Liver (tissue), 9 donors: ENCODE data around the gene SLC8A3. TPM values are rescaled to one million over a fixed set of nuclear protein-coding genes. Genes with fewer than 3 reads are reported as not detected.

Experiments used
- DNase-seq: peaks from one replicate; pipeline ENCODE4 v3.0.0-alpha.2; 2017; ENCODE audit warnings: low spot score
- H3K27ac ChIP-seq, 2 donors: one replicate each; pipeline ENCODE4 v1.7.0; 2013; ENCODE audit warnings: inconsistent platforms in 2 of 2, low read length in 2 of 2, control low read depth in 1 of 2, low read depth in 1 of 2, mild to moderate bottlenecking in 1 of 2
- H3K27me3 ChIP-seq, 4 donors: one replicate each; pipeline versions ENCODE4 v1.6.1 to v1.7.0; 2013; ENCODE audit warnings: low read length in 3 of 4, inconsistent platforms in 1 of 4, mild to moderate bottlenecking in 1 of 4, moderate library complexity in 1 of 4; ENCODE audit not compliant: control insufficient read depth in 4 of 4, insufficient read depth in 4 of 4
- H3K36me3 ChIP-seq, 4 donors: one replicate each; pipeline versions ENCODE4 v1.6.1 to v1.7.0; 2013; ENCODE audit warnings: low read length in 3 of 4, mild to moderate bottlenecking in 3 of 4, low read depth in 1 of 4, moderate library complexity in 1 of 4; ENCODE audit not compliant: control insufficient read depth in 4 of 4, insufficient read depth in 3 of 4
- H3K4me1 ChIP-seq, 4 donors: one replicate each; pipeline versions ENCODE4 v1.6.1 to v1.7.0; 2013; ENCODE audit warnings: low read length in 3 of 4, mild to moderate bottlenecking in 3 of 4, moderate library complexity in 1 of 4; ENCODE audit not compliant: control insufficient read depth in 4 of 4, insufficient read depth in 4 of 4
- H3K4me3 ChIP-seq, 3 donors: one replicate each; pipeline versions ENCODE4 v1.6.1 to v1.7.0; 2013; ENCODE audit warnings: low read length in 3 of 3, control low read depth in 1 of 3, low read depth in 1 of 3, mild to moderate bottlenecking in 1 of 3
- H3K9ac ChIP-seq, 2 donors: one replicate each; pipeline ENCODE4 v1.7.0; 2013; ENCODE audit warnings: low read length in 2 of 2, mild to moderate bottlenecking in 2 of 2, moderate library complexity in 2 of 2, control low read depth in 1 of 2, low read depth in 1 of 2
- H3K9me3 ChIP-seq, 4 donors: one replicate each; pipeline versions ENCODE4 v1.6.1 to v1.7.0; 2013; ENCODE audit warnings: low read length in 3 of 4; ENCODE audit not compliant: control insufficient read depth in 4 of 4
- EGR1 ChIP-seq, 2 donors: IDR thresholded peaks; 2 replicates each; pipeline ENCODE4 v1.6.1; 2016 to 2018; ENCODE audit warnings: antibody characterized with exemption in 2 of 2, low read depth in 2 of 2
- FOXA1 ChIP-seq: IDR thresholded peaks from 2 replicates; pipeline ENCODE4 v1.6.1; 2016; ENCODE audit warnings: antibody characterized with exemption
- HNF4G ChIP-seq: IDR thresholded peaks from 2 replicates; pipeline ENCODE4 v1.6.1; 2016; ENCODE audit warnings: antibody characterized with exemption
- JUND ChIP-seq, 2 donors: IDR thresholded peaks; 2 replicates each; pipeline ENCODE4 v1.6.1; 2016; ENCODE audit warnings: antibody characterized with exemption in 2 of 2
- NR2F2 ChIP-seq: IDR thresholded peaks from 2 replicates; pipeline ENCODE4 v1.6.1; 2016; ENCODE audit warnings: antibody characterized with exemption
- RXRA ChIP-seq, 2 donors: IDR thresholded peaks; 2 replicates each; pipeline ENCODE4 v1.6.1; 2017 to 2018; ENCODE audit warnings: antibody characterized with exemption in 2 of 2, mild to moderate bottlenecking in 1 of 2
- TAF1 ChIP-seq: conservative IDR thresholded peaks from 2 replicates; pipeline ENCODE4 v1.6.1; 2016; ENCODE audit warnings: antibody characterized with exemption, mild to moderate bottlenecking
- ZBTB33 ChIP-seq: IDR thresholded peaks from 2 replicates; pipeline ENCODE4 v1.6.1; 2016; ENCODE audit warnings: antibody characterized with exemption
- WGBS: extraction: QIAGEN DNeasy Blood & Tissue Kit; methylation state at CpG from one replicate; pipeline ENCODE4 v1.1.7; 2013; 5-methylcytosine and 5-hydroxymethylcytosine counted together
- polyA plus RNA-seq, 2 donors: library from polyadenylated mRNA; stranded (reverse) in 1 of 2; unstranded in 1 of 2; fragments of 200-250 nt in 1 of 2; fragments of >200 nt in 1 of 2; fragmentation: Nextera tagmentation in 1 of 2; extraction: Ambion mirVana in 1 of 2; gene quantifications; one replicate each; pipeline versions ENCODE4 v1.2.1 to v1.2.3, GENCODE V29; 2013 to 2015
- total RNA-seq, 2 donors: library from RNA; depleted of rRNA; stranded (reverse); fragments of >200 nt; gene quantifications; one replicate each; pipeline ENCODE4 v1.2.3, GENCODE V29; 2014
- TF ChIP-seq, protein P1 (sequence below): IDR thresholded peaks from 2 replicates; pipeline ENCODE4 v1.6.1; 2016; ENCODE audit warnings: antibody characterized with exemption, mild to moderate bottlenecking
- donor health status: healthy.
- donor health status: healthy.
- donor health status: healthy.
- donor health status: healthy.
- donor health status: healthy.

Gene SLC8A3
- total and polyA plus RNA-seq, 4 donors, result 0.05 to 0.56 (median 0.10) TPM; not detected in 1

DNA sequence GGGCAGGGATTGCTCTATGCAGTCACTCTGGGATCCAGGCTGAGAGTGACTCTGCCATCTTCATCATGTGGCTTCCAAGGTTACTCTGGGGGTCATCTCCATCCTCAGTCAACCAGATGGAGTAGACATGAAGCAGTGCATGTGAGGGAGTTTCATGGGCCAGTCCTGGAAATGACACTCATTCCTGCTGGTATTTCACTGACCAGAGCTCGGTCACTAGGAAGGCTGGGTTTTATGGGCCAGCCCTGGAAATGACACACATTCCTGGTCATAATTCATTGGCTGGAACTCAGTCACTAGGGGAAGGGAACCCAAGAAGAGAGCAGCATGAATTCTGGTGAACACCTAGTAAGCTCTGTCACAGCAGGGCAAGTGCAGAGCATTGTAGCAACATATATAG, 164.9 kb downstream of the SLC8A3 start (continued):
- TF ChIP-seq EGR1 (IDR thresholded peaks at IDR 0.05; ENCODE audit: low read depth in 2 of 2), result no peak

GRCh38 chr14:70022771-70023445, 165.8 kb downstream of the SLC8A3 start:
- peaks cover 4 to 61% (median 31%) of the 10 kb centered on the region in 4 donors for H3K36me3 ChIP-seq
- DNase-seq, result no peak
- H3K27me3 ChIP-seq, result no peaks in the 10 kb centered on the region
- TF ChIP-seq TAF1 (no peak), NR2F2 (no peak), FOXA1 (no peak), ZBTB33 (no peak)
- no peaks in the 10 kb centered on the region for H3K9me3 ChIP-seq
- H3K27ac ChIP-seq, result no peak overlapping the region
- H3K4me3 ChIP-seq, result no peak overlapping the region
- no peak overlapping the region for H3K9ac ChIP-seq
- H3K4me1 ChIP-seq, result peaks cover 0 to 12% (median 8%) of the 10 kb centered on the region in 4 donors
- 92% methylated on average over 15 of the region's 15 CpGs for WGBS

DNA sequence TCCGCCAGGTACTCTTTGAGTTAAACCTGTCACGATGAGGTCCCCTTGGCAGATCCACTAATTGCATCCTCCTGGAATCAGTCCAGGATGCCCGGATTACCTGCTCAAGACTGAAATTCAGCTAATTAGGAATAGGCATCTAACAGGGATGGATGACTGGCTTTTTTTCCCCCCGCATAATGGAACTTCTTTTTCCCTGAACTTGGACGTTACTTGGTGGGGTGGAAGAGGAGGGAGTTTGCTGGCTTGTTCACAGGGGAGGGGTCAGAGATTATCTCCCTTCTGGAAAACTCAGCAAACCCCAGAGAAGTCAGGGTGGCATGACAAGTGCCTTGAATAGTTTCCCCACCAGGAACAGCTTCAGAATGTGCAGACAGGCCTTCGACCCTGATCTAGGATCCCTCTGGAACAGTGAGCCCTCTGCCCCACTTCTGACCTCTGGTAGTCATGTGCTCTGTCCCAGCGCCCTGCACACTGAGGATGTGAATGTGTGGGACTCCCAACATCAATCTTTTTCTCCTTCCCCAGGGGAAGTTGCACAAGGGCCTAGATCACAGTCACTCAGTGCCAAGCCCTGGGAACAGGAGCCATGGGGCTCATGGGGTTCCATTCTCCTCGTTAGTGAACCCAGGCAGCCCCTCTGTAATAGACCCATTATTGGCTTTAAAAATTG, 167.1 kb downstream of the SLC8A3 start:
- no peak overlapping the region for H3K9ac ChIP-seq
- H3K27me3 ChIP-seq, result no peaks in the 10 kb centered on the region

More for the DNA sequence above, 167.1 kb downstream of the SLC8A3 start:
- DNase-seq, result no peak
- H3K27ac ChIP-seq, result no peak overlapping the region
- H3K36me3 ChIP-seq, result peaks cover 4 to 56% (median 30%) of the 10 kb centered on the region in 4 donors
- H3K4me3 ChIP-seq, result no peak overlapping the region
- WGBS, result 83% methylated on average over 8 of the region's 8 CpGs
- TF ChIP-seq RXRA (IDR thresholded peaks at IDR 0.05), result no peak
- no peak for TF ChIP-seq JUND (IDR thresholded peaks at IDR 0.05)
- TF ChIP-seq, protein P1, sequence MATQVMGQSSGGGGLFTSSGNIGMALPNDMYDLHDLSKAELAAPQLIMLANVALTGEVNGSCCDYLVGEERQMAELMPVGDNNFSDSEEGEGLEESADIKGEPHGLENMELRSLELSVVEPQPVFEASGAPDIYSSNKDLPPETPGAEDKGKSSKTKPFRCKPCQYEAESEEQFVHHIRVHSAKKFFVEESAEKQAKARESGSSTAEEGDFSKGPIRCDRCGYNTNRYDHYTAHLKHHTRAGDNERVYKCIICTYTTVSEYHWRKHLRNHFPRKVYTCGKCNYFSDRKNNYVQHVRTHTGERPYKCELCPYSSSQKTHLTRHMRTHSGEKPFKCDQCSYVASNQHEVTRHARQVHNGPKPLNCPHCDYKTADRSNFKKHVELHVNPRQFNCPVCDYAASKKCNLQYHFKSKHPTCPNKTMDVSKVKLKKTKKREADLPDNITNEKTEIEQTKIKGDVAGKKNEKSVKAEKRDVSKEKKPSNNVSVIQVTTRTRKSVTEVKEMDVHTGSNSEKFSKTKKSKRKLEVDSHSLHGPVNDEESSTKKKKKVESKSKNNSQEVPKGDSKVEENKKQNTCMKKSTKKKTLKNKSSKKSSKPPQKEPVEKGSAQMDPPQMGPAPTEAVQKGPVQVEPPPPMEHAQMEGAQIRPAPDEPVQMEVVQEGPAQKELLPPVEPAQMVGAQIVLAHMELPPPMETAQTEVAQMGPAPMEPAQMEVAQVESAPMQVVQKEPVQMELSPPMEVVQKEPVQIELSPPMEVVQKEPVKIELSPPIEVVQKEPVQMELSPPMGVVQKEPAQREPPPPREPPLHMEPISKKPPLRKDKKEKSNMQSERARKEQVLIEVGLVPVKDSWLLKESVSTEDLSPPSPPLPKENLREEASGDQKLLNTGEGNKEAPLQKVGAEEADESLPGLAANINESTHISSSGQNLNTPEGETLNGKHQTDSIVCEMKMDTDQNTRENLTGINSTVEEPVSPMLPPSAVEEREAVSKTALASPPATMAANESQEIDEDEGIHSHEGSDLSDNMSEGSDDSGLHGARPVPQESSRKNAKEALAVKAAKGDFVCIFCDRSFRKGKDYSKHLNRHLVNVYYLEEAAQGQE, result no peak
- TF ChIP-seq HNF4G, result no peak
- no peak for TF ChIP-seq TAF1
- TF ChIP-seq EGR1 (IDR thresholded peaks at IDR 0.05; ENCODE audit: low read depth in 2 of 2), result no peak
- peaks cover 0 to 10% (median 8%) of the 10 kb centered on the region in 4 donors for H3K4me1 ChIP-seq
- H3K9me3 ChIP-seq, result no peaks in the 10 kb centered on the region
